Endothelial cell of umbilical vein (primary cell): ENCODE measurements around the gene RIT2. TPM values are rescaled to one million over a fixed set of nuclear protein-coding genes. Genes with fewer than 3 reads are reported as not detected.

Experiments used
- BruUV-seq: library from RNA; stranded (reverse); fragments of 400-500 nt; replicated peaks from 2 replicates; lab custom pipeline; 2021; lab: Mats Ljungman, UMichigan
- CTCF ChIA-PET: fragments of 300-600, 350-600 bp; sonication (Branson Sonifier 250); formaldehyde crosslinking; loops from one replicate; lab custom pipeline; 2021; ENCODE audit warnings: antibody characterized with exemption, inconsistent platforms; lab: Charles Lee
- POLR2A ChIA-PET: fragments of 300-600, 350-600 bp; sonication (Branson Sonifier 250); formaldehyde crosslinking; loops from one replicate; lab custom pipeline; 2021; ENCODE audit warnings: antibody characterized with exemption, inconsistent platforms; lab: Charles Lee
- DNase-seq: peaks from one replicate; pipeline ENCODE4 v3.0.0-alpha.2; 2011; ENCODE audit warnings: low read depth, low spot score
- FAIRE-seq: peaks from 2 replicates; lab custom pipeline; 2011; peaks lifted over from hg19 to GRCh38; lab: Jason Lieb, UNC
- H2AFZ ChIP-seq: 2 replicates; pipeline ENCODE4 v1.6.0; 2012; ENCODE audit warnings: low read depth, low read length, control low read depth, inconsistent platforms
- H3K27ac ChIP-seq: 2 replicates; pipeline ENCODE4 v1.5.1; 2011; ENCODE audit warnings: low read depth, mild to moderate bottlenecking, control low read depth, low read length, moderate library complexity; ENCODE audit not compliant: insufficient read depth
- H3K27me3 ChIP-seq, 2 experiments: 2 replicates each; pipeline versions ENCODE4 v1.6.0 to v1.6.1; 2011; ENCODE audit warnings: low read length in 2 of 2, mixed read lengths in 1 of 2; ENCODE audit not compliant: control insufficient read depth in 2 of 2, insufficient read depth in 2 of 2
- H3K36me3 ChIP-seq, 2 experiments: 2 replicates in 1 of 2; 3 replicates in 1 of 2; pipeline ENCODE4 v1.5.1; 2011; ENCODE audit warnings: low read length in 2 of 2, mild to moderate bottlenecking in 1 of 2, moderate library complexity in 1 of 2; ENCODE audit not compliant: control insufficient read depth in 2 of 2, insufficient read depth in 2 of 2; ENCODE audit errors: extremely low read depth in 1 of 2
- H3K4me1 ChIP-seq: 3 replicates; pipeline ENCODE4 v1.5.1; 2011; ENCODE audit warnings: mild to moderate bottlenecking, low read length; ENCODE audit not compliant: control insufficient read depth, insufficient read depth; ENCODE audit errors: extremely low read depth
- H3K4me2 ChIP-seq: 2 replicates; pipeline ENCODE4 v1.6.1; 2011; ENCODE audit warnings: low read length, control low read depth, mixed read lengths; ENCODE audit not compliant: insufficient read depth
- H3K4me3 ChIP-seq, 3 experiments: fragments of 200-600 bp in 1 of 3; sonication (generic), shearing (Covaris generic) in 1 of 3; replicated peaks in 1 of 3; 2 replicates each; pipeline ENCODE4 v1.5.1; 2011 to 2016; ENCODE audit warnings: control low read depth in 3 of 3, low read length in 3 of 3, mild to moderate bottlenecking in 2 of 3, inconsistent platforms in 1 of 3, low read depth in 1 of 3, moderate library complexity in 1 of 3; ENCODE audit not compliant: insufficient read depth in 1 of 3
- H3K79me2 ChIP-seq: 2 replicates; pipeline ENCODE4 v1.6.0; 2012; ENCODE audit warnings: low read length, inconsistent platforms; ENCODE audit not compliant: control insufficient read depth, insufficient read depth
- H3K9ac ChIP-seq: replicated peaks from 2 replicates; pipeline ENCODE3; 2011; ENCODE audit warnings: low read length, control low read depth; ENCODE audit not compliant: insufficient read depth; ENCODE audit errors: extremely low read depth
- H3K9me1 ChIP-seq: replicated peaks from 3 replicates; pipeline ENCODE4 v1.6.0; 2011; ENCODE audit warnings: mild to moderate bottlenecking, low read length; ENCODE audit not compliant: control insufficient read depth, insufficient read depth; ENCODE audit errors: extremely low read depth
- H3K9me3 ChIP-seq: replicated peaks from 2 replicates; pipeline ENCODE4 v1.5.1; 2012; ENCODE audit warnings: low read length, inconsistent platforms; ENCODE audit not compliant: control insufficient read depth, insufficient read depth
- H4K20me1 ChIP-seq: replicated peaks from 2 replicates; pipeline ENCODE3; 2011; ENCODE audit warnings: mild to moderate bottlenecking, low read length; ENCODE audit not compliant: control insufficient read depth, insufficient read depth; ENCODE audit errors: extremely low read depth
- EZH2 ChIP-seq: IDR thresholded peaks from 2 replicates; pipeline ENCODE4 v1.6.1; 2012; ENCODE audit warnings: borderline replicate concordance, low read depth, mild to moderate bottlenecking, moderate library complexity, low read length, inconsistent platforms; ENCODE audit not compliant: severe bottlenecking
- FOS ChIP-seq: IDR thresholded peaks from 2 replicates; pipeline ENCODE4 v1.6.1; 2011; ENCODE audit warnings: mild to moderate bottlenecking, low read length, moderate library complexity, borderline replicate concordance; ENCODE audit not compliant: insufficient read depth
- GATA2 ChIP-seq: IDR thresholded peaks from 2 replicates; pipeline ENCODE4 v1.7.0; 2011; ENCODE audit warnings: low read depth, mild to moderate bottlenecking, moderate library complexity, mixed read lengths, low read length; ENCODE audit not compliant: insufficient read length, insufficient read depth
- JUN ChIP-seq: IDR thresholded peaks from 2 replicates; pipeline ENCODE4 v1.6.1; 2011; ENCODE audit warnings: borderline replicate concordance, low read depth; ENCODE audit not compliant: insufficient read length, insufficient read depth
- MYC ChIP-seq: IDR thresholded peaks from one replicate; pipeline ENCODE4 v1.6.1; 2011; ENCODE audit warnings: mild to moderate bottlenecking, low read depth, low read length
- POLR2A ChIP-seq: IDR thresholded peaks from 2 replicates; pipeline ENCODE4 v1.6.1; 2012; ENCODE audit warnings: low read depth, mild to moderate bottlenecking, control low read depth, low read length
- POLR2AphosphoS5 ChIP-seq: IDR thresholded peaks from 2 replicates; pipeline ENCODE4 v1.6.1; 2012; ENCODE audit warnings: low read depth, mild to moderate bottlenecking, control low read depth, low read length, moderate library complexity; ENCODE audit not compliant: insufficient read depth
- dilution Hi-C: fragments of 300-500 bp; cut with MboI; formaldehyde crosslinking; loops from one replicate; pipeline ENCODE4 v1.15.0; 2019; ENCODE audit warnings: low sequenced_read_pairs; ENCODE audit not compliant: extremely low pct_ligation_motif_present
- intact Hi-C: fragments of 100-400 bp; cut with micrococcal nuclease; formaldehyde crosslinking; loops from one replicate; pipeline ENCODE4 v1.10.0; 2022
- polyA plus RNA-seq, 4 experiments: library from polyadenylated mRNA; depleted of rRNA in 3 of 4; stranded (reverse) in 3 of 4; unstranded in 1 of 4; fragments of >200 nt; gene quantifications; 2 replicates each; pipeline versions ENCODE4 v1.2.1 to v1.2.3, GENCODE V29; 2011 to 2012; ENCODE audit warnings: missing spikeins in 1 of 4
- total RNA-seq: library from RNA; stranded (reverse); gene quantifications from 2 replicates; pipeline ENCODE4 v1.2.3, GENCODE V29; 2021
- TF ChIP-seq, protein P1 (sequence below), 2 donors: IDR thresholded peaks; 1 replicate in 1 of 2; 2 replicates in 1 of 2; pipeline ENCODE4 v1.5.1; 2011; ENCODE audit warnings: low read length in 2 of 2, mild to moderate bottlenecking in 2 of 2, moderate library complexity in 2 of 2, control low read depth in 1 of 2, inconsistent platforms in 1 of 2, low read depth in 1 of 2; ENCODE audit not compliant: insufficient read depth in 1 of 2; ENCODE audit errors: extremely low read depth in 1 of 2
- TF ChIP-seq, protein P2 (sequence below): IDR thresholded peaks from 2 replicates; pipeline ENCODE4 v1.6.1; 2011; ENCODE audit not compliant: insufficient read depth, insufficient read length

Gene RIT2
- total and polyA plus RNA-seq, 2 donors (not counting 3 experiments of a cell fraction or from before 2014, with no cell fraction given), result not detected

DNA sequence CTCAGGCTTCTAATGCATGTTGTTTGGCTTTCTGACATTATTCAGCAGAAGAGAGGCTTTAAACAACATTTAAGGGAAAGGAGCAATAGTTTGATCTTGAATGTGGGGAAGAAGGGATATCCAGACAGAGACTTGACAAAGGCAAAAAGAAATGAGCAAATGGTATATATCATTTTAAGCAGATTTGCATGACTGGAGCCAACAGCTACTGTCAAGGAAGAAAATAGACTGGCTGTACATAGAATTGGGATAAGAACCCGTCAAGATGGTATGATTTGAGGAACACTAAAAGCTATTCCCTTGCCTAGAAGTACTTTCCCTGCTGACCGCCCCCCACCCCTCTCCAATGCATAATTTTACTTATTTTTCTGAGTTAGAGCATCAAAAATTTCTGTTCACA, 174.5 kb downstream of the RIT2 start:
- Histone ChIP-seq H4K20me1 (no peaks in the 10 kb centered on the region), H3K79me2 (no peaks in the 10 kb centered on the region), H3K27ac (no peak overlapping the region), H2AFZ (no peak overlapping the region), H3K4me2 (no peak overlapping the region), H3K27me3 (no peaks in the 10 kb centered on the region), H3K36me3 (no peaks in the 10 kb centered on the region), H3K9ac (no peak overlapping the region), H3K4me1 (no peaks in the 10 kb centered on the region), H3K4me3 (no peak overlapping the region), H3K9me3 (no peaks in the 10 kb centered on the region), H3K9me1 (no peaks in the 10 kb centered on the region)
- ChIA-PET CTCF (no interaction called here), POLR2A (no interaction called here)
- BruUV-seq, result no TSS peak
- no peak for DNase-seq
- no peak for FAIRE-seq
- intact Hi-C loops, result no loop called here
- dilution Hi-C loops, result no loop called here
- TF ChIP-seq EZH2 (no peak), POLR2AphosphoS5 (no peak), FOS (no peak), MYC (no peak), JUN (no peak), POLR2A (no peak), GATA2 (no peak)
- TF ChIP-seq, protein P1, sequence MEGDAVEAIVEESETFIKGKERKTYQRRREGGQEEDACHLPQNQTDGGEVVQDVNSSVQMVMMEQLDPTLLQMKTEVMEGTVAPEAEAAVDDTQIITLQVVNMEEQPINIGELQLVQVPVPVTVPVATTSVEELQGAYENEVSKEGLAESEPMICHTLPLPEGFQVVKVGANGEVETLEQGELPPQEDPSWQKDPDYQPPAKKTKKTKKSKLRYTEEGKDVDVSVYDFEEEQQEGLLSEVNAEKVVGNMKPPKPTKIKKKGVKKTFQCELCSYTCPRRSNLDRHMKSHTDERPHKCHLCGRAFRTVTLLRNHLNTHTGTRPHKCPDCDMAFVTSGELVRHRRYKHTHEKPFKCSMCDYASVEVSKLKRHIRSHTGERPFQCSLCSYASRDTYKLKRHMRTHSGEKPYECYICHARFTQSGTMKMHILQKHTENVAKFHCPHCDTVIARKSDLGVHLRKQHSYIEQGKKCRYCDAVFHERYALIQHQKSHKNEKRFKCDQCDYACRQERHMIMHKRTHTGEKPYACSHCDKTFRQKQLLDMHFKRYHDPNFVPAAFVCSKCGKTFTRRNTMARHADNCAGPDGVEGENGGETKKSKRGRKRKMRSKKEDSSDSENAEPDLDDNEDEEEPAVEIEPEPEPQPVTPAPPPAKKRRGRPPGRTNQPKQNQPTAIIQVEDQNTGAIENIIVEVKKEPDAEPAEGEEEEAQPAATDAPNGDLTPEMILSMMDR (IDR thresholded peaks at IDR 0.05; ENCODE audit: extremely low read depth in 1 of 2, insufficient read depth in 1 of 2, low read depth in 1 of 2, low read length in 2 of 2), result no peak
- TF ChIP-seq, protein P2, sequence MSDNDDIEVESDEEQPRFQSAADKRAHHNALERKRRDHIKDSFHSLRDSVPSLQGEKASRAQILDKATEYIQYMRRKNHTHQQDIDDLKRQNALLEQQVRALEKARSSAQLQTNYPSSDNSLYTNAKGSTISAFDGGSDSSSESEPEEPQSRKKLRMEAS, result no peak
